ENCODE measurements around the gene ABCD1. TPM values are rescaled to one million over a fixed set of nuclear protein-coding genes. Genes with fewer than 3 reads are reported as not detected.
"Not testable (repeated sequence)": the region's sequence is repeated elsewhere in the genome, so short reads cannot be mapped to it uniquely, and the experiment has no call there.

The ABCD1 gene
- polyA plus RNA-seq, 4 donors = 10.1 to 37.3 (median 20.4) TPM

- FAIRE-seq (no peak), DNase-seq (peak; percentile 64 to 67)
- H3K4me1 ChIP-seq (ENCODE audit: control insufficient read depth in 3 of 3, insufficient read depth in 2 of 3, low read depth in 1 of 3, low read length in 2 of 3) = peaks cover 0 to 26% (median 0%) of the 10 kb centered on the region in 3 donors
- peak within 1 kb of the TSS; percentile 41 to 71 (median 44) for H3K4me3 ChIP-seq (ENCODE audit: low read depth in 1 of 3, low read length in 3 of 3)
- WGBS, 3 donors = 3 to 34% (median 10%) methylated on average over 2 to 64 of the region's 66 CpGs
- H3K36me3 ChIP-seq (ENCODE audit: control insufficient read depth in 3 of 3, insufficient read depth in 2 of 3, low read depth in 1 of 3, low read length in 3 of 3) = peaks cover 0 to 29% (median 0%) of the 10 kb centered on the region in 3 donors
- H3K9me3 ChIP-seq (ENCODE audit: control insufficient read depth in 2 of 2, insufficient read depth in 1 of 2, low read depth in 1 of 2, low read length in 1 of 2) = peaks cover 0 to 3% of the 10 kb centered on the region in 2 donors
- peak within 1 kb of the TSS in 2 of 3 donors; percentile 42 to 83 for H3K27ac ChIP-seq (ENCODE audit: low read depth in 1 of 3, low read length in 2 of 3)
- no peaks in the 10 kb centered on the region for H3K27me3 ChIP-seq (ENCODE audit: control insufficient read depth in 3 of 3, insufficient read depth in 3 of 3, low read length in 3 of 3)
Measured at GRCh38 chrX:153687121-153688039, 37.3 kb upstream of the ABCD1 start, which contains the start of gene SLC6A8. Gene SLC6A8 (plus strand): TSS chrX:153687926. CDS start chrX:153688575, 649 bp downstream.

DNA sequence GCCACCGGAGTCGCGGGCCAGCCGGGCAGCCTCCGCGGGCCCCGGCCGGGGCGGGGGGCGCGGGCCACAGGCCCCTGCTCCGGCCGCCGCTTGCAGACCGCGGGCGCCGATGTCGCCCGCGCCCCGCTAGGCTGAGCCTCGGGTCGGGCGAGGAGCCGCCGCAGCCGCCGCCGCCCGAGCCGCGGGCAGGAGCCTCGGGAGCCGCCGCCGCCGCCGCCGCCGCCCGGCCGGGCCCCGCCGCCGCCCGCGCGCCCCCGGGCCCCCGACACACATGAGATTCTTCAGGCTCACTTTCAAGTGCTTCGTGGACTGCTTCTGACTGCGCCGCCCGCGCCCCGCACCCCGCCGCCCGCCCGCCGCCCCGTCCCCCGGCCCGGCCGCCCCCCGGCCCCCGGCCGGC lies 36.6 kb upstream of the ABCD1 start:
- Histone ChIP-seq H3K36me3 (ENCODE audit: control insufficient read depth in 3 of 3, insufficient read depth in 2 of 3, low read depth in 1 of 3, low read length in 3 of 3) (peaks cover 0 to 36% (median 0%) of the 10 kb centered on the region in 3 donors), H3K27ac (ENCODE audit: low read depth in 1 of 3, low read length in 2 of 3) (no peak overlapping the region), H3K4me3 (ENCODE audit: low read depth in 1 of 3, low read length in 3 of 3) (peak overlapping the region in 2 of 3 donors; percentile 41 to 71), H3K4me1 (ENCODE audit: control insufficient read depth in 3 of 3, insufficient read depth in 2 of 3, low read depth in 1 of 3, low read length in 2 of 3) (peaks cover 0 to 26% (median 0%) of the 10 kb centered on the region in 3 donors), H3K27me3 (ENCODE audit: control insufficient read depth in 3 of 3, insufficient read depth in 3 of 3, low read length in 3 of 3) (no peaks in the 10 kb centered on the region), H3K9me3 (ENCODE audit: control insufficient read depth in 2 of 2, insufficient read depth in 1 of 2, low read depth in 1 of 2, low read length in 1 of 2) (peaks cover 0 to 3% of the 10 kb centered on the region in 2 donors)
- 1 to 62% methylated on average over 6 to 69 of the region's 69 CpGs; no CpG with 5 or more reads in 1 of the 3 donors for WGBS, 3 donors
- no peak for DNase-seq
- FAIRE-seq = no peak

DNA sequence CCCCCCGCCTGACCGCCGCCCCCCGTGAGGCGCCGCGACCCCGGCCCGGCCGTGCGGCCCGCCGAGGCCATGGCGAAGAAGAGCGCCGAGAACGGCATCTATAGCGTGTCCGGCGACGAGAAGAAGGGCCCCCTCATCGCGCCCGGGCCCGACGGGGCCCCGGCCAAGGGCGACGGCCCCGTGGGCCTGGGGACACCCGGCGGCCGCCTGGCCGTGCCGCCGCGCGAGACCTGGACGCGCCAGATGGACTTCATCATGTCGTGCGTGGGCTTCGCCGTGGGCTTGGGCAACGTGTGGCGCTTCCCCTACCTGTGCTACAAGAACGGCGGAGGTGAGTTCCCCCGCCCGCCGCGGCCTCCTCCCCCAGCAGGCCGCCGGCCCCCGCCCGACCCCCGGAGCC lies 36.1 kb upstream of the ABCD1 start:
- DNase-seq = no peak
- Histone ChIP-seq H3K36me3 (ENCODE audit: control insufficient read depth in 3 of 3, insufficient read depth in 2 of 3, low read depth in 1 of 3, low read length in 3 of 3) (peaks cover 0 to 40% (median 0%) of the 10 kb centered on the region in 3 donors), H3K4me3 (ENCODE audit: low read depth in 1 of 3, low read length in 3 of 3) (peak overlapping the region; percentile 30 to 71 (median 41)), H3K9me3 (ENCODE audit: control insufficient read depth in 2 of 2, insufficient read depth in 1 of 2, low read depth in 1 of 2, low read length in 1 of 2) (peaks cover 0 to 2% of the 10 kb centered on the region in 2 donors), H3K27me3 (ENCODE audit: control insufficient read depth in 3 of 3, insufficient read depth in 3 of 3, low read length in 3 of 3) (no peaks in the 10 kb centered on the region), H3K27ac (ENCODE audit: low read depth in 1 of 3, low read length in 2 of 3) (peak overlapping the region in 1 of 3 donors; percentile 42), H3K4me1 (ENCODE audit: control insufficient read depth in 3 of 3, insufficient read depth in 2 of 3, low read depth in 1 of 3, low read length in 2 of 3) (peaks cover 0 to 26% (median 0%) of the 10 kb centered on the region in 3 donors)
- no peak for FAIRE-seq
- 1 to 34% methylated on average over 26 to 57 of the region's 57 CpGs; no CpG with 5 or more reads in 1 of the 3 donors for WGBS, 3 donors

- WGBS, 3 donors = 25 to 67% (median 61%) methylated on average over 9 to 52 of the region's 53 CpGs
- DNase-seq (no peak), FAIRE-seq (no peak)
- peak overlapping the region; percentile 41 to 71 (median 43) for H3K4me3 ChIP-seq (ENCODE audit: low read depth in 1 of 3, low read length in 3 of 3)
- H3K4me1 ChIP-seq (ENCODE audit: control insufficient read depth in 3 of 3, insufficient read depth in 2 of 3, low read depth in 1 of 3, low read length in 2 of 3) = peaks cover 0 to 24% (median 0%) of the 10 kb centered on the region in 3 donors
- H3K27me3 ChIP-seq (ENCODE audit: control insufficient read depth in 3 of 3, insufficient read depth in 3 of 3, low read length in 3 of 3) = no peaks in the 10 kb centered on the region
- peaks cover 0 to 46% (median 0%) of the 10 kb centered on the region in 3 donors for H3K36me3 ChIP-seq (ENCODE audit: control insufficient read depth in 3 of 3, insufficient read depth in 2 of 3, low read depth in 1 of 3, low read length in 3 of 3)
- H3K27ac ChIP-seq (ENCODE audit: low read depth in 1 of 3, low read length in 2 of 3) = peak overlapping the region in 2 of 3 donors; percentile 13 to 42
- no peaks in the 10 kb centered on the region for H3K9me3 ChIP-seq (ENCODE audit: control insufficient read depth in 2 of 2, insufficient read depth in 1 of 2, low read depth in 1 of 2, low read length in 1 of 2)
Measured at GRCh38 chrX:153688911-153689590, 35.6 kb upstream of the ABCD1 start.

DNA sequence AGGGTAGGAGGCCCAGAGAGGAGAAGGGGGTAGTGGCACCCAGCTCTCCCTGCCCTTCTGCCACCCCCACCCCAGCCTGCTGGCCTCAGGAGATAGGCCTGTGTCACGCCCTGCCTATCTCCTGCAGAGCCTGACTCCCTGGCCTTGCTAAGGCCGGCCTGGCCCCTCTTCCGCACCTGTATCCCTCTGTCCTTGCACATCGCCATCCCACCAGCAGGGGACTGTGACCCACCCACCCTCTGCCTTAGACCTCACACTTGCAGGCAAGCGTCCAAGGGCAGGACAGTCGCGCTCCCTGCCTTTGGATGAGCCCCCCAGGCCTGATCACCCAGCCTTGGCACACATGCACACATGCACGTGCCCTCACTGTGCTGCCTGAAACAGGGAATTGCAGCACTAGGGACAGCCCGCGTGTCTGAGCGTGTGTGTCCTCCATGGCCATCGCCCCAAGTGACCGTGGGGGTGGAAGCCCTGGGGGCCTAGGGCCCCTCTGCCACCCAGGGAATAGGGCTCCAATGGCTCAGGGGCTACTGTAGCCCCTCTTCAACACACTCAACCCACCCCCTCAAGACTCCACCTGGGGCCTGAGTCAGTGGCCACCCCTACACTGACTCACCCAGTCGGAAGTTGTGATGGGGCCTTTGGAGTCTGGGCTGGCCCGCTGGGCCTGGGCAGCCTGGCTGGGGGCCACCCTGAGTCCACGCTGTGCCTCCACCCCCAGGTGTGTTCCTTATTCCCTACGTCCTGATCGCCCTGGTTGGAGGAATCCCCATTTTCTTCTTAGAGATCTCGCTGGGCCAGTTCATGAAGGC lies 34.8 kb upstream of the ABCD1 start:
- no peak for DNase-seq
- Histone ChIP-seq H3K27ac (ENCODE audit: low read depth in 1 of 3, low read length in 2 of 3) (peak overlapping the region in 1 of 3 donors; percentile 22), H3K4me1 (ENCODE audit: control insufficient read depth in 3 of 3, insufficient read depth in 2 of 3, low read depth in 1 of 3, low read length in 2 of 3) (peaks cover 0 to 17% (median 0%) of the 10 kb centered on the region in 3 donors), H3K27me3 (ENCODE audit: control insufficient read depth in 3 of 3, insufficient read depth in 3 of 3, low read length in 3 of 3) (no peaks in the 10 kb centered on the region), H3K9me3 (ENCODE audit: control insufficient read depth in 2 of 2, insufficient read depth in 1 of 2, low read depth in 1 of 2, low read length in 1 of 2) (no peaks in the 10 kb centered on the region), H3K36me3 (ENCODE audit: control insufficient read depth in 3 of 3, insufficient read depth in 2 of 3, low read depth in 1 of 3, low read length in 3 of 3) (peaks cover 0 to 52% (median 0%) of the 10 kb centered on the region in 3 donors), H3K4me3 (ENCODE audit: low read depth in 1 of 3, low read length in 3 of 3) (peak overlapping the region in 2 of 3 donors; percentile 43 to 71)
- 59 to 86% (median 80%) methylated on average over 10 to 19 of the region's 19 CpGs for WGBS, 3 donors
- FAIRE-seq = no peak

GRCh38 chrX:153690466-153690865 lies 34.2 kb upstream of the ABCD1 start:
- WGBS, 3 donors = 63 to 83% (median 82%) methylated on average over 10 to 14 of the region's 14 CpGs
- H3K4me3 ChIP-seq (ENCODE audit: low read depth in 1 of 3, low read length in 3 of 3) = peak overlapping the region in 2 of 3 donors; percentile 9 to 43
- H3K27me3 ChIP-seq (ENCODE audit: control insufficient read depth in 3 of 3, insufficient read depth in 3 of 3, low read length in 3 of 3) = no peaks in the 10 kb centered on the region
- H3K27ac ChIP-seq (ENCODE audit: low read depth in 1 of 3, low read length in 2 of 3) = peak overlapping the region in 1 of 3 donors; percentile 22
- FAIRE-seq = no peak
- H3K4me1 ChIP-seq (ENCODE audit: control insufficient read depth in 3 of 3, insufficient read depth in 2 of 3, low read depth in 1 of 3, low read length in 2 of 3) = peaks cover 0 to 11% (median 0%) of the 10 kb centered on the region in 3 donors
- peaks cover 0 to 55% (median 0%) of the 10 kb centered on the region in 3 donors for H3K36me3 ChIP-seq (ENCODE audit: control insufficient read depth in 3 of 3, insufficient read depth in 2 of 3, low read depth in 1 of 3, low read length in 3 of 3)
- no peaks in the 10 kb centered on the region for H3K9me3 ChIP-seq (ENCODE audit: control insufficient read depth in 2 of 2, insufficient read depth in 1 of 2, low read depth in 1 of 2, low read length in 1 of 2)
- no peak for DNase-seq

GRCh38 chrX:153691032-153691827 lies 33.4 kb upstream of the ABCD1 start:
- H3K4me3 ChIP-seq (ENCODE audit: low read depth in 1 of 3, low read length in 3 of 3) = not testable (repeated sequence)
- WGBS, 3 donors = 87 to 88% (median 88%) methylated on average over 15 to 21 of the region's 21 CpGs

More at GRCh38 chrX:153691032-153691827, 33.4 kb upstream of the ABCD1 start:
- peaks cover 0 to 63% (median 0%) of the 10 kb centered on the region in 3 donors for H3K36me3 ChIP-seq (ENCODE audit: control insufficient read depth in 3 of 3, insufficient read depth in 2 of 3, low read depth in 1 of 3, low read length in 3 of 3)
- H3K9me3 ChIP-seq (ENCODE audit: control insufficient read depth in 2 of 2, insufficient read depth in 1 of 2, low read depth in 1 of 2, low read length in 1 of 2); H3K27ac ChIP-seq (ENCODE audit: low read depth in 1 of 3, low read length in 2 of 3); H3K27me3 ChIP-seq (ENCODE audit: control insufficient read depth in 3 of 3, insufficient read depth in 3 of 3, low read length in 3 of 3); FAIRE-seq; DNase-seq; H3K4me1 ChIP-seq (ENCODE audit: control insufficient read depth in 3 of 3, insufficient read depth in 2 of 3, low read depth in 1 of 3, low read length in 2 of 3): not testable (repeated sequence)
